Measurements from ENCODE around the gene NME4.

NME4 gene

DNA sequence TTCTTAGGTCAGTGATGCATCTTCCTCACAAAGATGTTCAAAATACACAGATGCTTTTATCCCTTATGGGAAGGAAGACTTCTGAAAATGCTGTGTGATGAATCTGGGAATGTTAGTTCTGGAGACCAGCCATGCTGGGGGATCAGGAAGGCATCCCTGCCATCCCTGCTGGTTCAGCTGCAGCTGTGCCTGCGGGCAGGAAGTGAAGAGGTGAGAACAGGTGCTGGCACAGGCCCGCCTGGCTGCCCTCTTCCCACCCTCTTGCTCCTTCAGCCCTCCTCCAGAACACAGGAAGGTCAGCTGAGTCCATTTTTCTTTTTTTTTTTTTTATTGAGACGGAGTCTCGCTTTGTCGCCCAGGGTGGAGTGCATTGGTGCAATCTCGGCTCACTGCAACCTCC is 43.6 kb downstream of the NME4 start:
- DNase-seq: no peak

DNA sequence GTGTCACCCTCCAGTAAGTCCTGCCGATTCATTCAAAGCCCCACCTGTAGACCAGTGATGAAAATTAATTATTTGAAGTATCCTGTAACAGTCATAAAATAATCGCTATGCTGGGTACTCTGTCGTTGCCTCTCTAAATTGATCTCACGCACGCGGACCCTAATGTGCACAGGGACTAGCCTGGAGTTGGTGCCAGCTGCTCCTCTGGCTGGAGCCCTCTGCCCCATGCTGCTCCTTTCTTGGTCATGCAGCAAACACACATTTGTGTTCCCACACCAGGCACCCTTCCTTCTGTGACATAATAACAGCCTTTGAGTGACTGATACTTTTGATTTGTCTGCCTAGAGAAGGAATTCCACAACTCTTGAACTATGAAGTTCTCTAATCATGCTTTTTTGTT is 44.4 kb downstream of the NME4 start:
- no peak for DNase-seq

DNA sequence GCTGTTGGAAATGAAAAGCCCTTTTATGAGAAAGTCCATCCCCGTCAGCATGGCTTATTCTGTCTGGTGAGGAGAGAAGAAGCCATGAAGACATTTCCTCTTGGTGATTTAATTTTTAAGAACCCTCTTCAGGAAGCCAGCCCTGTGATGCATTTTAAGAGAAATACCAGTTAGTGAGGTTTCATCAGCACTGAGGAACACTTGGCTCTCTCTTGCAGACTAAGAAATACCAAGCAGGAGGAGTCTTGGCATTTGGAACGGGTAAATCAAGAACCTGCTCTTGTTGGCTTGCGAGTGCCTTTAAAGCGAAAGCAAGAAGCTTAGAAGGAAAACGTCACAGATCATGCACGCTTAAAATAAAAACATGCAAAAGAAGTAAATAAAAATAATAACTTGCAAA is 46.0 kb downstream of the NME4 start:
- no peak for DNase-seq

DNA sequence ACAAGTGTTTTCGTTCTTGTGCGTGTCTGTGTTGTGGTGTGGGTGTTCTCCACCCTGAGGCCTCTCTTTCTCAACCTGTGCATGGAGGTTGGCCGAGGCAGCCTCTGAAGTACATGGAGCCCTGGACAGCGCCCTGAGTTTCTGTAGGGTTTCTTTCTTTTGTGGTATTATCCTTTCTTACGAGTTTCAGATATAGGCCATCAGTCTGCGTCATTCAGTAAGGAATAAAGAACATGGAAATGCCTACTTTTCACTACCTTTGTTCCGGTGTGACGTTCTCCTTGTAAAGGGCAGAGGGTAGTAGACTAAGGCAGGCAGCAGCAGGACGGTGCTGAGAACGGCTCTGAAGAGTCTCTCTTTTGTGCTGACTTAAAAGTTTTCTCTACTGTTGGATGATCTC is 47.0 kb downstream of the NME4 start:
- no peak for DNase-seq

DNA sequence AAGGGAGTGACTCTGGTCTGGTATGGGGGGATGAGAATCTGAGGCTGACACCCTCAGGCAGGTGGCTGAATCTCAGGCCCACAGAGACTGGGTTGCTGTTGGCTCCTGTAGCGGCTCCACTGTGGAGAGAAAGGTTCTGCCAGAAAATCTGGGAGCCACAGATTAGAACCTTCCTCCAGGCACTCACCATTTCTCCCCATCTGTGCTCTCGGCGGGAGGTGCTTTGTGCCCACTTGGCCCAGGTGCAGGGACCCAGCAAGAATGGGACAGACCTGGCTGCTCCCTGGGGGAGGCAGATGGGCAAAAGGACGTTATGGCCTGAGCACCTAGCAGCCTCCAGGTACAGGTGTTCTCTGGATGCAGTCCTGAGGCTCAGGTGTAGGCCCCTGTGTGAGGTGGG is 48.6 kb downstream of the NME4 start:
- DNase-seq: no peak
